ENCODE measurements around the gene CRISP3.
"Not testable (repeated sequence)": the region's sequence is repeated elsewhere in the genome, so short reads cannot be mapped to it uniquely, and the experiment has no call there.

The CRISP3 gene

GRCh38 chr6:49744259-49744658, at the start of gene CRISP3:
Gene CRISP3 (minus strand): TSS chr6:49744388. CDS start chr6:49744367, 21 bp downstream.
- no peak for DNase-seq (ENCODE audit: low read depth)

GRCh38 chr6:49790341-49790740, 46.2 kb upstream of the CRISP3 start:
- DNase-seq (ENCODE audit: low read depth) = no peak

- no peak for DNase-seq (ENCODE audit: low read depth)
Observed at GRCh38 chr6:49787176-49787575, 43.0 kb upstream of the CRISP3 start, which contains the start of gene PGK2. Gene PGK2 (minus strand): TSS chr6:49787285. CDS start chr6:49787187, 98 bp downstream.

- no peak for DNase-seq (ENCODE audit: low read depth)
Observed at GRCh38 chr6:49784272-49784671, 40.1 kb upstream of the CRISP3 start.

- no peak for DNase-seq (ENCODE audit: low read depth)
Observed at GRCh38 chr6:49782725-49783124, 38.5 kb upstream of the CRISP3 start.

- no peak for DNase-seq (ENCODE audit: low read depth)
Observed at GRCh38 chr6:49782293-49782692, 38.1 kb upstream of the CRISP3 start.

GRCh38 chr6:49776444-49776843, 32.3 kb upstream of the CRISP3 start:
- no peak for DNase-seq (ENCODE audit: low read depth)

- DNase-seq (ENCODE audit: low read depth) = no peak
Observed at GRCh38 chr6:49775043-49775442, 30.9 kb upstream of the CRISP3 start.

- no peak for DNase-seq (ENCODE audit: low read depth)
Observed at GRCh38 chr6:49772285-49772684, 28.1 kb upstream of the CRISP3 start.

GRCh38 chr6:49766762-49767161, 22.6 kb upstream of the CRISP3 start:
- no peak for DNase-seq (ENCODE audit: low read depth)

- no peak for DNase-seq (ENCODE audit: low read depth)
Observed at GRCh38 chr6:49764571-49765236, 20.5 kb upstream of the CRISP3 start.

- DNase-seq (ENCODE audit: low read depth) = no peak
Observed at GRCh38 chr6:49743429-49743828, 759 bp downstream of the CRISP3 start.

GRCh38 chr6:49739423-49739822, 4.8 kb downstream of the CRISP3 start:
- no peak for DNase-seq (ENCODE audit: low read depth)

GRCh38 chr6:49736017-49736508, 8.1 kb downstream of the CRISP3 start:
- no peak for DNase-seq (ENCODE audit: low read depth)

GRCh38 chr6:49733680-49734079, 10.5 kb downstream of the CRISP3 start:
- no peak for DNase-seq (ENCODE audit: low read depth)

GRCh38 chr6:49732781-49733180, 11.4 kb downstream of the CRISP3 start:
- no peak for DNase-seq (ENCODE audit: low read depth)

- no peak for DNase-seq (ENCODE audit: low read depth)
Observed at GRCh38 chr6:49730251-49730650, 13.9 kb downstream of the CRISP3 start.

GRCh38 chr6:49723917-49724316, 20.3 kb downstream of the CRISP3 start:
- not testable (repeated sequence) for DNase-seq (ENCODE audit: low read depth)

GRCh38 chr6:49721297-49721696, 22.9 kb downstream of the CRISP3 start:
- no peak for DNase-seq (ENCODE audit: low read depth)

- DNase-seq (ENCODE audit: low read depth) = no peak
Observed at GRCh38 chr6:49720372-49720771, 23.8 kb downstream of the CRISP3 start.

- DNase-seq (ENCODE audit: low read depth) = no peak
Observed at GRCh38 chr6:49713346-49713745, 30.8 kb downstream of the CRISP3 start, which contains the start of gene CRISP2. Gene CRISP2 (minus strand): TSS chr6:49713543. CDS start chr6:49709196, 4,347 bp downstream.

GRCh38 chr6:49698478-49698877, 45.7 kb downstream of the CRISP3 start:
- no peak for DNase-seq (ENCODE audit: low read depth)

GRCh38 chr6:49693512-49693911, 50.7 kb downstream of the CRISP3 start:
- no peak for DNase-seq (ENCODE audit: low read depth)

GRCh38 chr6:49692534-49692933, 51.7 kb downstream of the CRISP3 start:
- DNase-seq (ENCODE audit: low read depth) = peak; percentile 4

Data from iris pigment epithelial cell (primary cell).